GM23248 (cell line): ENCODE data around the gene GTF2IRD1. TPM values are rescaled to one million over a fixed set of nuclear protein-coding genes. Genes with fewer than 3 reads are reported as not detected.
"Not testable (repeated sequence)": the region's sequence is repeated elsewhere in the genome, so short reads cannot be mapped to it uniquely, and the experiment has no call there.

Experiments used
- DNase-seq: peaks from one replicate; pipeline ENCODE4 v3.0.0-alpha.2; 2015
- H2AFZ ChIP-seq: fragments of 200-600 bp; sonication (generic); 2 replicates; pipeline ENCODE4 v1.6.1; 2016; ENCODE audit warnings: antibody characterized with exemption
- H3F3A ChIP-seq: fragments of 200-600 bp; sonication (generic); 2 replicates; pipeline ENCODE4 v1.6.1; 2016; ENCODE audit warnings: mild to moderate bottlenecking, antibody characterized with exemption, mixed run types; ENCODE audit not compliant: insufficient read depth
- H3K27ac ChIP-seq: fragments of 200-600 bp; sonication (generic); 2 replicates; pipeline ENCODE4 v1.5.1; 2016; ENCODE audit warnings: mild to moderate bottlenecking
- H3K27me3 ChIP-seq: fragments of 200-600 bp; sonication (generic); replicated peaks from 2 replicates; pipeline ENCODE4 v1.6.1; 2016; ENCODE audit warnings: mild to moderate bottlenecking; ENCODE audit not compliant: insufficient read depth
- H3K36me3 ChIP-seq: fragments of 200-600 bp; sonication (generic); 2 replicates; pipeline ENCODE4 v1.6.1; 2016; ENCODE audit warnings: low read depth, mild to moderate bottlenecking
- H3K4me1 ChIP-seq: fragments of 200-600 bp; sonication (generic); 2 replicates; pipeline ENCODE4 v1.6.1; 2016; ENCODE audit warnings: mild to moderate bottlenecking; ENCODE audit not compliant: insufficient read depth
- H3K4me2 ChIP-seq: fragments of 200-600 bp; sonication (generic); one replicate; pipeline ENCODE4 v1.6.1; 2016; ENCODE audit warnings: mild to moderate bottlenecking; ENCODE audit not compliant: unreplicated experiment
- H3K4me3 ChIP-seq: fragments of 200-600 bp; sonication (generic); 2 replicates; pipeline ENCODE4 v1.5.1; 2016; ENCODE audit warnings: mild to moderate bottlenecking
- H3K79me2 ChIP-seq: fragments of 200-600 bp; sonication (generic); 2 replicates; pipeline ENCODE4 v1.6.1; 2016; ENCODE audit warnings: mild to moderate bottlenecking; ENCODE audit not compliant: insufficient read depth
- H3K9ac ChIP-seq: fragments of 200-600 bp; sonication (generic); 2 replicates; pipeline ENCODE4 v1.6.1; 2016; ENCODE audit warnings: mild to moderate bottlenecking
- H3K9me2 ChIP-seq: fragments of 200-600 bp; sonication (generic); 2 replicates; pipeline ENCODE4 v1.6.1; 2016; ENCODE audit warnings: mixed run types, mild to moderate bottlenecking, moderate library complexity; ENCODE audit not compliant: insufficient read depth
- H3K9me3 ChIP-seq: fragments of 200-600 bp; sonication (generic); one replicate; pipeline ENCODE4 v1.6.1; 2017; ENCODE audit warnings: low read depth
- H4K20me1 ChIP-seq: fragments of 200-600 bp; sonication (generic); 2 replicates; pipeline ENCODE4 v1.6.0; 2016; ENCODE audit not compliant: insufficient read depth
- WGBS, 2 experiments: methylation state at CpG; one replicate each; pipeline ENCODE4 v1.1.6; 2015 to 2017; ENCODE audit warnings: low lambda C conversion rate in 2 of 2, low coverage in 1 of 2; ENCODE audit errors: missing lambda C conversion rate in 2 of 2; 5-methylcytosine and 5-hydroxymethylcytosine counted together
- in situ Hi-C: fragments of 300-500 bp; cut with MboI; formaldehyde crosslinking; loops from 2 replicates; pipeline ENCODE4 v1.15.0; 2020
- polyA plus RNA-seq: library from polyadenylated mRNA; unstranded; fragments of >200 nt; fragmentation: Nextera tagmentation; extraction: Ambion mirVana; gene quantifications from 2 replicates; pipeline ENCODE4 v1.2.1, GENCODE V29; 2016
- small RNA-seq: library from RNA; depleted of rRNA; stranded (forward); fragments of <200 nt; gene quantifications from one replicate; pipeline ENCODE3, GENCODE V24; 2014; ENCODE audit warnings: low read depth, low replicate concordance
- total RNA-seq: library from RNA; depleted of rRNA; stranded (reverse); fragments of >200 nt; shearing (Covaris generic); gene quantifications from 2 replicates; pipeline ENCODE4 v1.2.3, GENCODE V29; 2014; rRNA removed

GTF2IRD1 gene
- total and polyA plus RNA-seq, 2 experiments from 2014 or later, result 3.7 to 6.6 TPM

GRCh38 chr7:74651133-74651504, 197.4 kb downstream of the GTF2IRD1 start:
- H3K4me2 ChIP-seq, H3F3A ChIP-seq, H3K27me3 ChIP-seq, H3K4me1 ChIP-seq, H2AFZ ChIP-seq, H3K9ac ChIP-seq, H4K20me1 ChIP-seq, H3K27ac ChIP-seq, H3K4me3 ChIP-seq, H3K9me3 ChIP-seq, in situ Hi-C loops, H3K79me2 ChIP-seq, H3K9me2 ChIP-seq, H3K36me3 ChIP-seq, DNase-seq: not testable (repeated sequence)
- WGBS, 2 experiments, result 86 to 91% methylated on average over 12 of the region's 12 CpGs

Small RNA genes lying within 50 kb of the gene (small RNA-seq; reads per million reads assigned to genes)
- not detected for gene RNA5SP233

Other genes starting within 250 kb of the GTF2IRD1 start
- 0.97 TPM in 1 of 2 replicates, not detected in the other for gene LAT2, start 243.9 kb upstream of the GTF2IRD1 start, total RNA-seq
- gene LAT2, start 243.9 kb upstream of the GTF2IRD1 start, polyA plus RNA-seq, result 0.60 and 0.73 TPM in 2 replicates
- 15.9 and 23.1 TPM in 2 replicates for gene RFC2, start 199.5 kb upstream of the GTF2IRD1 start, total RNA-seq
- 33.2 and 34.6 TPM in 2 replicates for gene RFC2, start 199.5 kb upstream of the GTF2IRD1 start, polyA plus RNA-seq
- 40.7 and 49.4 TPM in 2 replicates for gene CLIP2, start 164.5 kb upstream of the GTF2IRD1 start, total RNA-seq
- 13.0 and 13.2 TPM in 2 replicates for gene CLIP2, start 164.5 kb upstream of the GTF2IRD1 start, polyA plus RNA-seq
- gene GTF2I, start 203.8 kb downstream of the GTF2IRD1 start, total RNA-seq, result 76.0 and 80.2 TPM in 2 replicates
- gene GTF2I, start 203.8 kb downstream of the GTF2IRD1 start, polyA plus RNA-seq, result 90.9 and 91.7 TPM in 2 replicates